CD14-positive monocyte (primary cell): ENCODE results near the gene THOC5. TPM values are rescaled to one million over a fixed set of nuclear protein-coding genes. Genes with fewer than 3 reads are reported as not detected.
"Not testable (repeated sequence)": the region's sequence is repeated elsewhere in the genome, so short reads cannot be mapped to it uniquely, and the experiment has no call there.

Source experiments
- DNase-seq, 3 donors: peaks; one replicate each; pipeline ENCODE4 v3.0.0-alpha.2; 2011 to 2022
- H2AFZ ChIP-seq: 2 replicates; pipeline ENCODE4 v1.6.0; 2012; ENCODE audit warnings: mild to moderate bottlenecking, low read depth, low read length, inconsistent platforms; ENCODE audit not compliant: insufficient read depth, poor library complexity, severe bottlenecking
- H3K27ac ChIP-seq, 2 donors: 1 replicate in 1 of 2; 2 replicates in 1 of 2; pipeline ENCODE4 v1.5.1; 2012 to 2013; ENCODE audit warnings: low read length in 2 of 2, control low read depth in 1 of 2, inconsistent platforms in 1 of 2, low read depth in 1 of 2, mild to moderate bottlenecking in 1 of 2
- H3K27me3 ChIP-seq, 2 donors: one replicate each; pipeline versions ENCODE4 v1.6.0 to v1.6.1; 2011 to 2013; ENCODE audit warnings: low read length in 2 of 2; ENCODE audit not compliant: control insufficient read depth in 2 of 2, insufficient read depth in 2 of 2
- H3K36me3 ChIP-seq, 2 donors: replicated peaks in 1 of 2; 1 replicate in 1 of 2; 2 replicates in 1 of 2; pipeline versions ENCODE4 v1.5.1 to v1.6.1; 2012 to 2013; ENCODE audit warnings: low read length in 2 of 2, control low read depth in 1 of 2, inconsistent platforms in 1 of 2, mild to moderate bottlenecking in 1 of 2; ENCODE audit not compliant: insufficient read depth in 2 of 2, control insufficient read depth in 1 of 2
- H3K4me1 ChIP-seq, 2 donors: 1 replicate in 1 of 2; 2 replicates in 1 of 2; pipeline versions ENCODE4 v1.5.1 to v1.6.1; 2012 to 2013; ENCODE audit warnings: low read length in 2 of 2, control low read depth in 1 of 2, inconsistent platforms in 1 of 2, mild to moderate bottlenecking in 1 of 2, moderate library complexity in 1 of 2; ENCODE audit not compliant: insufficient read depth in 2 of 2, control insufficient read depth in 1 of 2
- H3K4me2 ChIP-seq: replicated peaks from 2 replicates; pipeline ENCODE3; 2012; ENCODE audit warnings: low read length, moderate library complexity, mild to moderate bottlenecking; ENCODE audit not compliant: poor library complexity, severe bottlenecking; ENCODE audit errors: extremely low read depth
- H3K4me3 ChIP-seq, 3 experiments: fragments of 200-600 bp in 1 of 3; sonication (generic) in 1 of 3; replicated peaks in 1 of 3; 1 replicate in 2 of 3; 2 replicates in 1 of 3; pipeline ENCODE4 v1.5.1; 2011 to 2013; ENCODE audit warnings: low read length in 3 of 3, mild to moderate bottlenecking in 3 of 3, control low read depth in 2 of 3, low read depth in 2 of 3, inconsistent platforms in 1 of 3, moderate library complexity in 1 of 3
- H3K79me2 ChIP-seq: 2 replicates; pipeline ENCODE4 v1.6.0; 2012; ENCODE audit warnings: mild to moderate bottlenecking, control low read depth, inconsistent platforms, low read length, moderate library complexity; ENCODE audit not compliant: insufficient read depth
- H3K9ac ChIP-seq: 2 replicates; pipeline ENCODE4 v1.6.0; 2017; ENCODE audit warnings: low read length, mild to moderate bottlenecking; ENCODE audit not compliant: insufficient read depth, poor library complexity, severe bottlenecking
- H3K9me3 ChIP-seq, 2 donors: replicated peaks in 1 of 2; 1 replicate in 1 of 2; 2 replicates in 1 of 2; pipeline versions ENCODE4 v1.5.1 to v1.6.1; 2012 to 2013; ENCODE audit warnings: low read length in 2 of 2, control low read depth in 1 of 2; ENCODE audit not compliant: control insufficient read depth in 1 of 2, insufficient read depth in 1 of 2
- H4K20me1 ChIP-seq: 2 replicates; pipeline ENCODE4 v1.6.0; 2012; ENCODE audit warnings: mild to moderate bottlenecking, low read length, control low read depth, moderate library complexity; ENCODE audit not compliant: insufficient read depth
- H3K27ac Mint-ChIP-seq, 7 donors: one replicate each; pipeline ENCODE4 v1.8.0; 2020; ENCODE audit warnings: mild to moderate bottlenecking in 7 of 7, mixed read lengths in 7 of 7, moderate library complexity in 6 of 7, inconsistent platforms in 2 of 7
- H3K27me3 Mint-ChIP-seq, 3 donors: one replicate each; pipeline ENCODE4 v1.8.0; 2021 to 2022; ENCODE audit warnings: low read depth in 3 of 3, mild to moderate bottlenecking in 3 of 3, mixed read lengths in 3 of 3, moderate library complexity in 3 of 3, inconsistent platforms in 1 of 3
- H3K36me3 Mint-ChIP-seq, 2 donors: one replicate each; pipeline ENCODE4 v1.8.0; 2020; ENCODE audit warnings: mixed read lengths in 2 of 2, inconsistent platforms in 1 of 2, mild to moderate bottlenecking in 1 of 2
- H3K4me1 Mint-ChIP-seq: one replicate; pipeline ENCODE4 v1.8.0; 2020; ENCODE audit warnings: mild to moderate bottlenecking, mixed read lengths
- H3K4me3 Mint-ChIP-seq, 2 donors: one replicate each; pipeline ENCODE4 v1.8.0; 2020; ENCODE audit warnings: mild to moderate bottlenecking in 2 of 2, mixed read lengths in 2 of 2, moderate library complexity in 1 of 2
- H3K9me3 Mint-ChIP-seq, 7 donors: one replicate each; pipeline ENCODE4 v1.8.0; 2020 to 2022; ENCODE audit warnings: mixed read lengths in 7 of 7, mild to moderate bottlenecking in 6 of 7, moderate library complexity in 6 of 7, inconsistent platforms in 2 of 7
- WGBS: methylation state at CpG from one replicate; pipeline ENCODE4 v1.1.5; 2013; ENCODE audit warnings: missing lambda C conversion rate; ENCODE audit not compliant: insufficient coverage; 5-methylcytosine and 5-hydroxymethylcytosine counted together
- intact Hi-C, 2 donors: fragments of 100-400 bp; cut with micrococcal nuclease; formaldehyde crosslinking; loops; one replicate each; pipeline versions ENCODE4 v1.15.0 to v1.15.1; 2023
- polyA plus RNA-seq, 3 donors: library from polyadenylated mRNA; depleted of rRNA in 1 of 3; unstranded in 2 of 3; stranded (reverse) in 1 of 3; fragments of 300-500 nt in 2 of 3; fragments of >200 nt in 1 of 3; fragmentation: Illumina TruSeq in 2 of 3; gene quantifications; 1 replicate in 2 of 3; 2 replicates in 1 of 3; pipeline ENCODE4 v1.2.3, GENCODE V29; 2012 to 2021
- TF ChIP-seq, protein P1 (sequence below): fragments of 200-600 bp; IDR thresholded peaks from one replicate; pipeline ENCODE4 v1.8.0; 2022; ENCODE audit warnings: antibody characterized with exemption, mild to moderate bottlenecking

THOC5 gene
- polyA plus RNA-seq, 3 donors, result 19.6 to 29.9 (median 28.2) TPM

DNA sequence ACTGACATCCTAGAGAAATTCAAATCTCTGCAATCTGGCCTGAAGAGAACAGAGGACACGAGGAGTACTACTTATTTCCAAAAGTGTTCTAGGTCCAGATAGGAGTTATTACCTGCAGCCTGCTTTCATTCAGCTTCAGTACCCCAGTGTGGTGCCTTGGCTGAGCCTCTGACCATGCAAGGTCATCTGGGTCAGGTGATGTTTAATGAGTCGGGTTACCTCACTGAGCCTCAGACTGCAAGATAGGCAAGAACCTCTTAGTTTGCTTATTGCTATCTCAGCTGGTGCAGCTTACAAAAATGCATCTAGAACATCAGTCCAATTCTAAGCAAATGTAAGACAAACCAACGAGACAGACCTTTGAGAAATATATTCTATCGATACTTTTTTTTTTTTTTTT is 40.4 kb upstream of the THOC5 start:
- Histone ChIP-seq H3K27ac (no peak overlapping the region), H3K4me3 (no peak overlapping the region), H2AFZ (no peak overlapping the region), H3K9me3 (peaks cover 0 to 11% of the 10 kb centered on the region in 2 donors), H3K4me2 (no peak overlapping the region), H3K36me3 (no peaks in the 10 kb centered on the region), H3K4me1 (peaks cover 6 to 7% of the 10 kb centered on the region in 2 donors), H3K9ac (no peak overlapping the region), H4K20me1 (no peaks in the 10 kb centered on the region), H3K79me2 (no peaks in the 10 kb centered on the region), H3K27me3 (no peaks in the 10 kb centered on the region)
- 100% methylated on average over 1 of the region's 4 CpGs for WGBS
- intact Hi-C loops, result loop anchor here in 1 of 2 donors (10.0 kb wide), 1 partner anchor 491 kb away; the partner anchor contains the start of gene HORMAD2
- Mint-ChIP-seq H3K36me3 (no peaks in the 10 kb centered on the region), H3K27me3 (peaks cover 0 to 1% (median 0%) of the 10 kb centered on the region in 3 donors), H3K9me3 (peaks cover 4 to 14% (median 7%) of the 10 kb centered on the region in 7 donors), H3K4me3 (no peak overlapping the region), H3K27ac (no peak overlapping the region), H3K4me1 (peaks cover 9% of the 10 kb centered on the region)
- TF ChIP-seq, protein P1, sequence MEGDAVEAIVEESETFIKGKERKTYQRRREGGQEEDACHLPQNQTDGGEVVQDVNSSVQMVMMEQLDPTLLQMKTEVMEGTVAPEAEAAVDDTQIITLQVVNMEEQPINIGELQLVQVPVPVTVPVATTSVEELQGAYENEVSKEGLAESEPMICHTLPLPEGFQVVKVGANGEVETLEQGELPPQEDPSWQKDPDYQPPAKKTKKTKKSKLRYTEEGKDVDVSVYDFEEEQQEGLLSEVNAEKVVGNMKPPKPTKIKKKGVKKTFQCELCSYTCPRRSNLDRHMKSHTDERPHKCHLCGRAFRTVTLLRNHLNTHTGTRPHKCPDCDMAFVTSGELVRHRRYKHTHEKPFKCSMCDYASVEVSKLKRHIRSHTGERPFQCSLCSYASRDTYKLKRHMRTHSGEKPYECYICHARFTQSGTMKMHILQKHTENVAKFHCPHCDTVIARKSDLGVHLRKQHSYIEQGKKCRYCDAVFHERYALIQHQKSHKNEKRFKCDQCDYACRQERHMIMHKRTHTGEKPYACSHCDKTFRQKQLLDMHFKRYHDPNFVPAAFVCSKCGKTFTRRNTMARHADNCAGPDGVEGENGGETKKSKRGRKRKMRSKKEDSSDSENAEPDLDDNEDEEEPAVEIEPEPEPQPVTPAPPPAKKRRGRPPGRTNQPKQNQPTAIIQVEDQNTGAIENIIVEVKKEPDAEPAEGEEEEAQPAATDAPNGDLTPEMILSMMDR, result no peak
- DNase-seq, result no peak

DNA sequence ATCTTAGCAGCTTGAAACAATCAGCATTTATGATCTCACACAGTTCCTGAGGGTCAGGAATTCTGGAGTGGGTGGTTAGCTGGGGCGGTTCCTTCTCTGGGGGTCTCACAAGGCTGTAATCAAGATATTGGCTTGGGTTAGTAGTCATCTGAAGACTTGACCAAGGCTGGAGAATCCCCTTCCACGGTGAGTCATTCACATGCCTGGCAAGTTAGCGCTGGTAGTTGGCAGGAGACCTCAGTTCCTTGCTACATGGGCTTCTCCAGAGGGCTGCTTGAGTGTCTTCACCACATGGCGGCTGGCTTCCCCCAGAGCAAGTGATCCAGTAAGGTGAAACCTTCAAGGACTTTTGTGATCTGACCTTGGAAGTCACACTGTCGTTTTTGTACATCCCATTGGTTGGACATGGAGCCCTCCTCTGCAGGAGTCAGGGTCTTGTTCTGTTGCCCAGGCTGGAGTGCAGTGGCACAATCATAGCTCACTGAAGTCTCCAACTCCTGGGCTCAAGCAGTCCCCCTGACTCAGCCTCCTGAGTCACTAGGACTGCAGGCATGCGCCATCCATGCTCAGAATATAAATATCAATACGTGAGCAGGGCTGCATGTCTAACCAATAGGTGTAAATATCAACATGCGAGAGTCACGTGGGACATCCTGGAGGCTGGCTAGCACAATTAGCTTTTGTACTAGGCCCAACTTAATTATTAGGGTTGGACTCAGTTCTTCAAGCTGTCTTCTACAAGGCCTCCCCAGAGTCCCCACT is 34.6 kb upstream of the THOC5 start:
- no peaks in the 10 kb centered on the region for H3K9me3 ChIP-seq
- WGBS, result 87% methylated on average over 8 of the region's 9 CpGs
- H3K4me2 ChIP-seq, result no peak overlapping the region
- H3K9ac ChIP-seq, result no peak overlapping the region
- H3K79me2 ChIP-seq, result no peaks in the 10 kb centered on the region
- no peak overlapping the region for H2AFZ ChIP-seq
- no peaks in the 10 kb centered on the region for H3K27me3 ChIP-seq
- H3K36me3 ChIP-seq, result no peaks in the 10 kb centered on the region
- Mint-ChIP-seq H3K9me3 (no peaks in the 10 kb centered on the region), H3K27ac (peak overlapping the region in 1 of 7 donors; percentile 60), H3K4me3 (no peak overlapping the region), H3K36me3 (no peaks in the 10 kb centered on the region), H3K27me3 (peaks cover 0 to 2% (median 1%) of the 10 kb centered on the region in 3 donors), H3K4me1 (peaks cover 3% of the 10 kb centered on the region)
- intact Hi-C loops, result no loop called here
- H3K4me3 ChIP-seq, result no peak overlapping the region
- TF ChIP-seq, protein P1, result no peak
- peak in 1 of 3 donors; percentile 71 for DNase-seq
- H3K4me1 ChIP-seq, result no peaks in the 10 kb centered on the region
- no peaks in the 10 kb centered on the region for H4K20me1 ChIP-seq
- H3K27ac ChIP-seq, result no peak overlapping the region

DNA sequence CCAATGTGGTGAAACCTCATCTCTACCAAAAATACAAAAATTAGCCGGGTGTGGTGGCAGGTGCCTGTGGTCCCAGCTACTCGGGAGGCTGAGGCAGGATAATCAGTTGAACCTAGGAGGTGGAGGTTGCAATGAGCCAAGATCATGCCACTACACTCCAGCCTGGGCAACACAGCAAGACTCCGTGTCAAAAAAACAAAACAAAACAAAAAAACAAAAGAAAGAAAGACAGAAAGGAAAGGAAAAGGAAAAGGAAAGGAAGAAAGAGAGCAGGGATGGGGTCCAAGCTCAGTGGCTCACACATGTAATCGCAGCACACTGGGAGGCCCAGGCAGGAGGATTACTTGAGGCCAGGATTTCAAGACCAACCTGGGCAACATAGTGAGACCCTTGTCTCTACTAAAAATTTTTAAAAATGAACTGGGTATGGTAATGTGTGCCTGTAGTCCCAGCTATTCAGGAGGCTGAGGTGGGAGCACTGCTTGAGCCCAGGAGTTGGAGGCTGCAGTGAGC is 32.7 kb upstream of the THOC5 start:
- H3K4me1 ChIP-seq, H3K36me3 ChIP-seq, H2AFZ ChIP-seq, H3K27ac ChIP-seq, H4K20me1 ChIP-seq, H3K4me3 Mint-ChIP-seq, H3K4me3 ChIP-seq, DNase-seq, H3K4me1 Mint-ChIP-seq, intact Hi-C loops, H3K9ac ChIP-seq, H3K79me2 ChIP-seq, H3K27me3 ChIP-seq, H3K36me3 Mint-ChIP-seq, H3K9me3 ChIP-seq, H3K27me3 Mint-ChIP-seq, H3K9me3 Mint-ChIP-seq, H3K4me2 ChIP-seq: not testable (repeated sequence)
- H3K27ac Mint-ChIP-seq, result peak overlapping the region in 1 of 7 donors; percentile 40
- 100% methylated on average over 1 of the region's 4 CpGs for WGBS
